ENCODE results near the gene GPN2.

GRCh38 chr1:26839339-26839722 lies 50.8 kb downstream of the GPN2 start:
- TF ChIP-seq POLR2A (IDR thresholded peaks at IDR 0.05), result no peak
- TF ChIP-seq CTCF (IDR thresholded peaks at IDR 0.05 in 4 of 5, conservative IDR thresholded peaks at IDR 0.05 in 1 of 5), result no peak

All from gastrocnemius medialis (tissue), 4 donors.